Measurements from ENCODE around the gene CREBBP. TPM values are rescaled to one million over a fixed set of nuclear protein-coding genes. Genes with fewer than 3 reads are reported as not detected.

The CREBBP gene
- total RNA-seq, 1 donor from 2014 or later: 59.2 TPM

- Mint-ChIP-seq H3K27me3 (ENCODE audit: low read depth) (no peaks in the 10 kb centered on the region), H3K9me3 (ENCODE audit: low read depth) (no peaks in the 10 kb centered on the region), H3K4me1 (ENCODE audit: low read depth) (no peaks in the 10 kb centered on the region), H3K36me3 (ENCODE audit: low read depth) (peaks cover 26% of the 10 kb centered on the region), H3K27ac (ENCODE audit: unreplicated experiment) (no peak overlapping the region), H3K4me3 (ENCODE audit: unreplicated experiment) (no peak overlapping the region)
- no peak for TF ChIP-seq CTCF (IDR thresholded peaks at IDR 0.05)
- peak; percentile 48 for DNase-seq (ENCODE audit: low spot score)
Observed at GRCh38 chr16:3726021-3726687, 154.4 kb downstream of the CREBBP start.

- Mint-ChIP-seq H3K27ac (ENCODE audit: unreplicated experiment) (no peak overlapping the region), H3K9me3 (ENCODE audit: low read depth) (no peaks in the 10 kb centered on the region)
Observed at GRCh38 chr16:3725276-3725675, 155.2 kb downstream of the CREBBP start.

DNA sequence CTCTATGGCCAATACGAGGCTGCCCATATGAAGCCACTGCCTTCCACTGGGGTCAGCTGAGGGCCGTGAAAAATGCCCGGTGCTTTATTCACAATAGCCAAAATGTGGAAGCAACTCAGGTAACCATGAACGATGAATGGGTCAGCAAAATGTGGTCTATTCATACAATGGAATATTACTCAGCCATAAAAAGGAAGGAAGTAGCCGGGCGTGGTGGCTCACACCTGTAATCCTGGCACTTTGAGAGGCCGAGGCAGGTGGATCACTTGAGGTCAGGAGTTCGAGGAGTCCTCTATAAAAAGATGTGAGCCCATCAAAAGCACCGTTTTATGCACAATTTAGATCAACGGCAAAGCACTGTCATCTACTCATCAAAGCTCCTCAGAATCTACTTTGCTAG is 158.0 kb downstream of the CREBBP start:
- Mint-ChIP-seq H3K27ac (ENCODE audit: unreplicated experiment) (no peak overlapping the region), H3K27me3 (ENCODE audit: low read depth) (no peaks in the 10 kb centered on the region), H3K9me3 (ENCODE audit: low read depth) (no peaks in the 10 kb centered on the region), H3K4me1 (ENCODE audit: low read depth) (peaks cover 7% of the 10 kb centered on the region), H3K4me3 (ENCODE audit: unreplicated experiment) (no peak overlapping the region), H3K36me3 (ENCODE audit: low read depth) (peaks cover 3% of the 10 kb centered on the region)
- DNase-seq (ENCODE audit: low spot score): no peak
- no peak for TF ChIP-seq CTCF (IDR thresholded peaks at IDR 0.05)

More at GRCh38 chr16:3725276-3725675, 155.2 kb downstream of the CREBBP start:
- no peak for TF ChIP-seq CTCF (IDR thresholded peaks at IDR 0.05)
- no peak overlapping the region for H3K4me3 Mint-ChIP-seq (ENCODE audit: unreplicated experiment)
- no peaks in the 10 kb centered on the region for H3K4me1 Mint-ChIP-seq (ENCODE audit: low read depth)
- no peaks in the 10 kb centered on the region for H3K27me3 Mint-ChIP-seq (ENCODE audit: low read depth)
- DNase-seq (ENCODE audit: low spot score): peak; percentile 43
- peaks cover 21% of the 10 kb centered on the region for H3K36me3 Mint-ChIP-seq (ENCODE audit: low read depth)

DNA sequence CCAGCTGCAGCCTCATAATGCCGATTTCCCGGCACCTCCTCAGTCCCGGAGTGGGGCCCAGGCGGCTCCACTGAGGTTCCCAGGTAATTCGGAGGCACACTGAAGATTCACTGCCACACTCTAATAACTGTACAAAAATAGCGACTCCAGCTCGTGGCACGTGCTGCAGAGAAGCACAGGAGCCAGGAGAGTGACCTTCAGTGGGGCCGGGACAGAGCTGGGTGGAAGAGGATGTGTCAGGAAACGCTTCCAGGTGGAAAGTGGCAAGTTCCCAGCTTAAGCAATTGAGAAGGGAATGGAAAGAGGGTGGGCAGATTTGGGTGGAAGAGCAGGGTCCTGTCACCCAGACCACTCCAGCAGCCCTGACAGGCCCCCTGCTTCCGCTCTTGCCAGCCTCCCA is 160.1 kb downstream of the CREBBP start:
- Mint-ChIP-seq H3K4me1 (ENCODE audit: low read depth) (peaks cover 16% of the 10 kb centered on the region), H3K27me3 (ENCODE audit: low read depth) (no peaks in the 10 kb centered on the region), H3K9me3 (ENCODE audit: low read depth) (no peaks in the 10 kb centered on the region), H3K36me3 (ENCODE audit: low read depth) (no peaks in the 10 kb centered on the region), H3K27ac (ENCODE audit: unreplicated experiment) (no peak overlapping the region), H3K4me3 (ENCODE audit: unreplicated experiment) (no peak overlapping the region)
- no peak for TF ChIP-seq CTCF (IDR thresholded peaks at IDR 0.05)
- DNase-seq (ENCODE audit: low spot score): no peak

GRCh38 chr16:3718628-3719027 is 161.9 kb downstream of the CREBBP start:
- DNase-seq (ENCODE audit: low spot score): no peak
- H3K36me3 Mint-ChIP-seq (ENCODE audit: low read depth): peaks cover 2% of the 10 kb centered on the region
- no peaks in the 10 kb centered on the region for H3K9me3 Mint-ChIP-seq (ENCODE audit: low read depth)
- no peak for TF ChIP-seq CTCF (IDR thresholded peaks at IDR 0.05)
- H3K4me3 Mint-ChIP-seq (ENCODE audit: unreplicated experiment): peak overlapping the region; percentile 80
- H3K27ac Mint-ChIP-seq (ENCODE audit: unreplicated experiment): no peak overlapping the region
- no peaks in the 10 kb centered on the region for H3K27me3 Mint-ChIP-seq (ENCODE audit: low read depth)
- peaks cover 18% of the 10 kb centered on the region for H3K4me1 Mint-ChIP-seq (ENCODE audit: low read depth)

All from chondrocyte (in vitro differentiated cells).